ENCODE data around the gene KIAA0513.

The KIAA0513 gene

DNA sequence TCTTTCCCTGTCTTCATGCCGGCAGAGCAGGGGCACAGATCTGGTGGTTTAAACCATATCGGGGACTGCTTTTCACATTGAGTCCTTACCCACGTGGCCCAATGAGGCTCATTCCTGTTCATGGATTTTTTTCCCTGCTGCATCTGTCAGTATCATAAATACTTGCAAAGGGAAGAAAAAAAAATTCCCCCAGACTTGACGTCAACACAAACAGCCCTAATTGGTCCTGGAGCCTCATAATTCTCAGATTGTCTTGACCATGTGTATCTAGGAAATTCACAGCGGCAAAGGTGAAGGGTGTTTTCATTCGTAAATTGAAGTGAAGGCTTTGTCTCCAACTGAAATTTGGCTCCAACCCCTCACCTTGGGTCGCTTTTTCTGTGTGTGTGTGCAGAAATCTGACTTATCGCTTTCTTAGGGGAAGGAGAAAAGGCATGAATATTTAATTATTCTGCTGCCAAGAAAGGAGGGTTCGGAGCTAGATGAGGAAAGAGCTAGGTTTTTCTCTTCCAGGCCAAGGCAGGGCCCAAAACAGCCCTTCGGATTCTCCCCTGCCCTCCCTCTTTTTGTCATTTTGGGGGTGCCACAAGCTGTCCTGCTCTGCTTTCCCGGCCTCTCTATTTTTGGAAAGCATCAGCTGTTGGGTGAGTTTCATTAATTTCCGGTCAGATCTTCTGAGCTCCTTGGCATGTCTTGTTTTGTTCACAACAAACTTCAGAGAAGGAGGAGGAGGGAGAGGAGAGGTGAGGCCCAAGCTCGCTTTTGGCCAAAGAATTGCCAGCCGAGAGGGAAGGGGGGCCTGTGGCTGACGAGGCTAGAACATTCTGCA lies 102.5 kb downstream of the KIAA0513 start:
- in situ Hi-C loops (cut with MboI; ENCODE audit: low sequenced_read_pairs) = no loop called here

DNA sequence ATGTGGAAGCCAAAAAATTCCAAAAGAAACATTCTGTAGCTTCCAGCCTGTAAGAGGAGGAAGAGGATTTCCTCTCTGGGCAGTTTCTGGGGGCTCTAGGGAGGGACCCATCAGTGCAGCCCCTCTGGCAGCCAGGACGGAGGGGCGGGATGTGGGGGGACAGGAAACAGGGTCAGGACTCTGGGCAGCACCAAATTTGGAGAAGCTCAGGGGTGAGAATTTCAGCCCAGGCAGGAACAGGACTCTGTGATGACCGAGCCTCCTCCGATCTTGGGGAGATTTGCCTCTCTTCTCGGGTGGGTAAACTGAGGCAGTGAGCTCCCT lies 103.1 kb downstream of the KIAA0513 start:
- in situ Hi-C loops (cut with MboI; ENCODE audit: low sequenced_read_pairs) = no loop called here

DNA sequence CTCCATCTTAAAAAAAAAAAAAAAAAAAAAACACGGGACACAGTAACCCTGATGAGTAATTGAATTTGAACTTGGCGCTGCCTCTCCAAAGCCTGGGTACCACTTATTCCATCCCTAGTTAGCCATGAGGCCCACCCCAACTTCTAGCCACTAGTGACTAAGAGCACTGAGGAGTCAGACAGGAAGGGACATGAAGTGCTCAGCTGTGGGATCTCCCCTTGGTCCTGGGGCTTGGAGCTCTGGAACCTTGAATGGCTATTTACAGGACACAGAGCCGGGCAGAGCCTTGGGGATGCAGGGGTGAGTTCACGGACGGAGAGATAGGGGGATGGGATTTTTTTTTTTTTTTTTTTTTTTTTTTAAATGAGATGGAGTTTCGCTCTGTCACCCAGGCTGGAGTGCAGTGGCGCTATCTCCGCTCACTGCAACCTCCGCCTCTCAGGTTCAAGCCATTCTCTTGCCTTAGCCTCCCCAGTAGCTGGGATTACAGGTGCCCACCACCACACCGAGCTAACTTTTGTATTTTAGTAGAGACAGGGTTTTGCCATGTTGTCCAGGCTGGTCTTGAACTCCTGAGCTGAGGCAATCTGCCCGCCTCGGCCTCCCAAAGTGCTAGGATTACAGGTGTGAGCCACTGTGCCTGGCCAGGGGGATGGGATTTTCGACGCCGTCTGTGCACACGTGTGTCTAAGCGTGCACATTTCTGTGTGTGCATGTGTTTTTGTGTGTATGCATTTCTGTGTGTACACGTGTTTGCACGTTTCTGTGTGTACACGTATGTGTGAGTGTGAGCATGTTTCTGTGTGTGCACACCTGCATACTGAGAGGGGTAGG lies 105.1 kb downstream of the KIAA0513 start:
- in situ Hi-C loops (cut with MboI; ENCODE audit: low sequenced_read_pairs) = no loop called here

DNA sequence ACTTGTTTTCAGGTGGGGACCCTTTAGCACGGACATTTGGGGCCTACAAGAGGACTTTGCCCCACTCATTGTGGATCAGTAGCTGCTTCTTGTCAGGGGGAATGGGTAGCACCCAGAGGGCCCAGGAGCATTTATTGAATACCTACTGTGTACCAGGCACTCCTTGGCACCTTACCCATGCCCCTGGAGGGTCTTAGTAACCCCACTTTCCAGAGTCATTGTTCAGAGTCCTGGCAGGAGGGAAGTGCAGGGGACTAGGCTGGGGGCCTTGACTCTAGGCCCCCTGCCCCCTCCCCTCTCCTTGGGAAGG lies 105.7 kb downstream of the KIAA0513 start:
- in situ Hi-C loops (cut with MboI; ENCODE audit: low sequenced_read_pairs) = no loop called here

DNA sequence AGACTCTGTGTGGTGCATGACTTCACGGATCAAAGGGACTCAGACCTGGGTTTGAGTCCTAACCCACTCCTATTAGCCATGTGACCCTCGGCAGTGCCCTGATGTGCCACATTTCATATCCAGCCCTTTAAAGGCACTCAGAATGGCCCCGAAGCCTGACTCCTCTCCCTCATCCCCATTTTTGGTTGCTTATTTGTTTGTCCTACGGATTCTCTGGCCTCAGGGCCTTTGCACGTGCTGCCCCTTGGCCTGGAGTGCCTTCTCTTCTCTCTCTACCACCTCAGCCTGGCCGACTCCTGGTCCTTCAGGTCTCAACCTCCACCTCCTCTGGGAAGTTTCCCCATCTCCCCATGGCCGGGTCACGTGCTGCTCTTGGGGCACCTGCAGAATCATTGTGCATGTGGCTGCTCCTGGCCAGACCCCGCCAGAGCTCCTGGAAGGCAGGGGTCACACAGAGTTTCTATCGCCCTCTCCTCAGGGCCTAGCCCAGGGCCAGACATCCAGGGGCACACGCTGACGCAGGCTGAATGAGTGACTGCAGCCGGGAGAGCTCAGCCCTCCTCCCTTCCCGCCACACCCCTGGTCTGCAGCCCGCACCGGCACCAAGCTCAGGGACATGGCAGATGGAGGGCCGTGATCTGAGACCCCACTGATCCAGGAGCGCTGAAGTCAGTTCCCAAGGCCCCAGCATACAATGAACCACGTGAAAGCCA lies 106.6 kb downstream of the KIAA0513 start:
- in situ Hi-C loops (cut with MboI; ENCODE audit: low sequenced_read_pairs) = no loop called here

DNA sequence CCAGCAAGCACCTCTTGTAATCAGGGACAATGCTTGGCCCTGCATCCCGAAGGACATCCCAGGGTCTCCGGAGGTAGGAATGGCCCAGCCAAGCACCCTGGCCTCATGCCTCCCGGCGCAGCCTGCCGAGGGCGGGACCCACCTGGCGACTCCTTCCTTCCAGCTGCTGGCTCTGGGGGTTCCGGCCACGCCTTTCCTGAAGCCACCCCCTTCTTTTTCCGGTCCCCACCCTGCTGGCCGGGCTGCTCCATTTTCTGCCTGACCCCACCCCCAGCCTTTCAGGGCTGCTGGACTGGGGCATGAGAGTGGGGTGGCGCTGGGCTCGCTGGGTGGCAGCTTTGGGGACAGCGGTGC lies 107.2 kb downstream of the KIAA0513 start:
- in situ Hi-C loops (cut with MboI; ENCODE audit: low sequenced_read_pairs) = no loop called here

DNA sequence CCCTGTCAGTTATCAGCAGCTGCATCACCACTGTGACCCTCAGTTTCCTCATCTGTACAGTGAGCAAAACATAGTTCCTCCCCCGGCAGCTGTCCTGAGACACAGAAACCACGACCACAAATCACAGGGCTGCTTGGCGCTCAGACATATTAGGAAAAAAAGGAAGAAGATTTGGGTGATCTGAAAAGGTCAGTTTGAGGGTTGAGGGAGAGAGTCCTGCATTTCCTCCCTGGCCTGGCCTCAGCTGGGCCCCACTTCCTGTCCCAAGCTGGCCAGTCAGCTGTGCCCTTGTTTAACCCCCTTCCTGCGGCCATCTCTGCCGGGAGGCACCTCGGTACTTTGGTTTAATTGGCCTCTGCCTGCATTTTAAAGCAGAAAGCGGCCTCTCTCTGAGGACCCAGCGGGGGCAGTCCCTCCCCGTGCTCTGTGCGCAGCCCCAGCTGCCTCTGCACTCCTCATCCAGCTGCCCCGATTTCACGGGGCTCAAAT lies 108.7 kb downstream of the KIAA0513 start:
- in situ Hi-C loops (cut with MboI; ENCODE audit: low sequenced_read_pairs) = no loop called here

DNA sequence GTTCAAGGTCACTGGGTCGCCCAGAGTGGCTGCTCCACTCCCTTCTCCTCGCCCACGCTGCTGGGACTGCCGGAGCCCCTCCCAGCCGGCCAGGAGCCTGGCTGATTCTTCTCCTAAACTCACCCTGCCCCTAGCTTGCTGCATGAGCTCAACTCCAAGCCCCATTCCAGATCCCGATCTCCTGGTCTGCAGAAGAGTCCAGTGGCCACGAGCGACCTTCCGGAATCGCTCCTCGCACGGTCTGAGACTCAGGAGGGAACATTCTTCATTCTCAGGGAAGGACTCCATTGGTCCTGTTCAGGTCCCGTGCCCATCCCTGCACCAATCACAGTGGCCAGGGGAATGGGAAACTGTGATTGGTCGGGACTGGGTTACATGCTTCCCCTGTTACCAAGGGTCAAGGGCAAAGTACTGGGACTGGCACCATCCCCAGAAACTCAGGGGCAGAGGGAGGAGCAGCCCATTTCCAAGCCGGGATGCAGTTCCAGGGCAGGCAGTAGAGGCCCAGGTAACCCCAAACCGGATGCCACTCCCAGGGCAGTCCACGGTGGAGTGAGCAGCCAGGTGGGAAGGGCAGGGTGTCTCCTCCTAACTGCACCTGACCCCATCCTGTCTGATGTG lies 109.2 kb downstream of the KIAA0513 start:
- in situ Hi-C loops (cut with MboI; ENCODE audit: low sequenced_read_pairs) = no loop called here

DNA sequence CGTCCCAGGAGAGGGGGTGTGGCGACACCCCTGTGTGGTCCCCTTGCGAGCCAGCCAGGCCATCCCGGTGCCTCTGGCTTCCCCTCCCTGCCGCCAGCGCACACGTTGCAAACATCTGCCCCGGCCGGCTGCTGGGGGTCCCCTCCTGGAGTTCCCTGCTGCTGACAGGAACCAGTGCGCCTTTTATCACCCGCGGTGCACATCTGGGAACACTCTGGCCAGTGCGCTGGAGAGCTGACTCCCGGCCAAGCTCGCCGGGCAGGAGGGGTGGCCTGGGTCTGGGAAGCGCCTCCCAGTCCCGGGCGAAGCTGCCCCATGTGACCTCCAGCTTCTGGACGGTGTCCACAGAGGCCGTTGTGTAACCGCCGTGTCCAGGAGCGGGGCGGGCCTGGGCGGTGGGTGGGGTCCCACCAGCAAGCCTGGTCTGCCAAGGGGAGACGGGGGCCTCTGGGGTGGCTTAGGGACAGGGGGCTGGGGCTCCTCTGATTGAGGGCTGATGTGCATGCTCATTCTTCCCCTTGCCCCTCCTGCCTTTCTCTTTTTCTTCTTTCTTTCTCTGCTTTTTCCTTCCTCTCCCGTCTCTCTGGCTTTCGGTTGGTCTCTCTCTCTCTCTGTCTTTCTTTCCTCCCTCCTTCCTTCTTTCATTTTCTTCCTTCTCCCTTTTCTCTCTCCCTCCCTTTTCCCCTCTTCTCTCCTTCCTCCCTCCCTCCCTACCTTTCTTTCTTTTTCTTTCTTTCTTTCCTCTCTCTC lies 109.9 kb downstream of the KIAA0513 start:
- in situ Hi-C loops (cut with MboI; ENCODE audit: low sequenced_read_pairs) = no loop called here

DNA sequence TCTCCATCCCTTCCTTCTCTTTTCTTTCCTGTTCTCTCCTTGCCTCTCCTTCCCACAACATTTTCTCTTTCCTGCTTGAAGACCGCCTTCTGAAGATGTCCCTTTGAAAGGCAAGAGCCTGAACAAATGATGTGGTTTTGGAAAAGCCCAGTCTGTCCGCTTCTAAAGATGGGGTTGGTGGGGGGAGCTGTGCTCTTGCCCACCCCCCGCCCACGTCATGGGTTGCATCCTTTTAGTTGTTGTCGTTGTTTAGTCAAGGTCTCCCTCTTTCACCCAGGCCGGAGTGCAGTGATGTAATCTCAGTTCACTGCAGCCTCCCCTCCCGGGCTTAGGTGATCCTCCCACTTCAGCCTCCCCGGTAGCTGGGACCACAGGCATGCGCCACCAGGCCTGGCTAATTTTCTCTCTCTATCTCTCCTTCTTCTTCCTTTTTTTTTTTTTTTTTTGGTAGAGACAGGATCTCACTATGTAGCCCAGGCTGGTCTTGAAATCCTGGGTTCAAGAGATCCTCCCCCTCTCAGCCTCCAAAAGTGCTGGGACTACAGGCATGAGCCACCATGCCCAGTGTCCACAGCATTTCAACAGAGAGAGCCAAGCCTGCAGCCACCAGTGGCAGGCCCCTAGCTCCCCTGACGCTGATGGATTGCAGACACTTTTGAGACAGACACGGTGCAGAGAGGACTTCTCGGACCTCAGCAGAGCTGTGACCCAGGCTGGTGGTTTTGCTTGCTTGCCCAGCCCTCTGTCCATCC lies 110.7 kb downstream of the KIAA0513 start:
- in situ Hi-C loops (cut with MboI; ENCODE audit: low sequenced_read_pairs) = no loop called here

DNA sequence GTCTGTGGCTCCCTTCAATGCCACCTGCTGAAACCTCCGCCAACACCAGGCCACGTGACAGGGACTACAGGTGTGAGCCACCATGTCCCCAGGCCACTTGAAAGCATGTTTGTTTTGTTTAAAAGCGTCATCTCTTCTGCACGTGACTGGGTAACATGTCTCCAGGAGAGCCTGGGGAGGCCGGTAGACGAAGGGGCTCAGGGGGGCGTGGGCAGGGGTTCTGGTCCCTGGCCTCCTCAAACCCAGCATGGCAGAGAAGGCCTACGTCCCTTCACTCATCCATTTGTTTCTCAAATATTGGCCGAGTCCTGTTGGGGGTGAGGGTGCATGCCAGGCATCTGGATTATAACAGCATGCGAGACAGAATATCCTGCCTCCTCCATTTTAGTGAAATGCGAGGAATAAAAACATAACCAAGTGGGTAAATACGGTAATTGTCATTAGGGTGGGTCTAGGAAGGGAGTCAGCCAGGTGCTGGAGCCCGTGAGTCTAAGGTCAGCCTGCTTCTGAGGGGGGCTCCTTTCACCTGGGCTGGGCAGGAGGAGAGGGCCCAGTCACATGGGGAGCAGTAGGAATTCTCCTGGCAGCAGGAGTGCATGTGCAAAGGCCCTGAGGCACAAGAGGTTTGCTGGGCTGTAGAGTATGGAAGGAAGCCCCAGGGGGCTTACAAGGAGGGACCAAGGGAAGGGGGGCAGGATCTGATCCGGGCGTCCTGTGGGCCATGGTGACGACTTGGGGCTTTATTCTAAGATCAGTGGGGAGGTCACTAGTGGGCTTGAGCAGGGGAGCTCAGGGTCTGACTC lies 111.4 kb downstream of the KIAA0513 start:
- in situ Hi-C loops (cut with MboI; ENCODE audit: low sequenced_read_pairs) = no loop called here

DNA sequence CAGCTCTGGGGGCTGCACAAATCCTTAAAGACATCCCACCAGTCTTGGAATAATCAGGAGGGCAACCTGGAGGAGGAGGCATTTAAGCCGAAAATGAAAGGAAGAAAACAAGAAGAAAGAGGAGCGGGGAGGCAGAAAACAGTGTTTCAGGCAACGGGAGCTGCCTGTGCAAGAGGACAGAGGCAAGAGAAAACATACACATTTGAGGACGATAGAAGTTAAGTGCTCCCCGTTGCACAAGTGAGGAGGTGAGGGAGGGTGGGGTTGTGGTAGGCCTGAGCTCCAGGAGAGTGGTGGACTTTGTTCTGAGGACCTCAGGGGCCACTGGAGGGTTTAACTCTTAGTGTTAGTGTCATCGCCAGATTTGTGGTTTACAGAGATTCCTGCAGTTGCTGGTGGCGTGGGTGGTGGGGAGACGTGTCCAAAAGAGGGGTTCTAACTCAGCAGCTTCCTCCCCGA lies 112.3 kb downstream of the KIAA0513 start:
- in situ Hi-C loops (cut with MboI; ENCODE audit: low sequenced_read_pairs) = no loop called here

DNA sequence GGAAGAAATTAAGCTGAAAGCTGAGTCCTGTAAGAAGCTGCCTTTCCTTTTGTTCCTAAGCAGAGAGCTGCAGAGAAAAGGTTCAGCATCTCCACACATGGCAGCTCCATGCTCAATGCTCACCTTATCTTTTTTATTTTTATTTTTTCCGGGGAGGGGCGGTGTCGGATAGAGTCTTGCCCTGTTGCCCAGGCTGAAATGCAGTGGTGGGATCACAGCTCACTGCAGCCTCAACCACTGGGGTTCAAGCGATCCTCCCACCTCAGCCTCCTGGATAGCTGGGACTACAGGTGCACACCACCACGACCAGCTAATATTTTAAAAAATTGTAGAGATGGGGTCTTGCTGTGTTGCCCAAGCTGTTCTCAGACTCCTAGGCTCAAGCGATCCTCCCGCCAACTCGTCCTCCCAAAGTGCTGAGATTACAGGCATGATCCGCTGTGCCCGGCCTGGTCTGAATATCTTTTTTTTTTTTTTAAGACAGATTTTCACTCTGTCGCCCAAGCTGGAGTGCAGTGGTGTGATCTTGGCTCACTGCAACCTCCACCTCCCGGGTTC lies 112.9 kb downstream of the KIAA0513 start:
- in situ Hi-C loops (cut with MboI; ENCODE audit: low sequenced_read_pairs) = no loop called here

DNA sequence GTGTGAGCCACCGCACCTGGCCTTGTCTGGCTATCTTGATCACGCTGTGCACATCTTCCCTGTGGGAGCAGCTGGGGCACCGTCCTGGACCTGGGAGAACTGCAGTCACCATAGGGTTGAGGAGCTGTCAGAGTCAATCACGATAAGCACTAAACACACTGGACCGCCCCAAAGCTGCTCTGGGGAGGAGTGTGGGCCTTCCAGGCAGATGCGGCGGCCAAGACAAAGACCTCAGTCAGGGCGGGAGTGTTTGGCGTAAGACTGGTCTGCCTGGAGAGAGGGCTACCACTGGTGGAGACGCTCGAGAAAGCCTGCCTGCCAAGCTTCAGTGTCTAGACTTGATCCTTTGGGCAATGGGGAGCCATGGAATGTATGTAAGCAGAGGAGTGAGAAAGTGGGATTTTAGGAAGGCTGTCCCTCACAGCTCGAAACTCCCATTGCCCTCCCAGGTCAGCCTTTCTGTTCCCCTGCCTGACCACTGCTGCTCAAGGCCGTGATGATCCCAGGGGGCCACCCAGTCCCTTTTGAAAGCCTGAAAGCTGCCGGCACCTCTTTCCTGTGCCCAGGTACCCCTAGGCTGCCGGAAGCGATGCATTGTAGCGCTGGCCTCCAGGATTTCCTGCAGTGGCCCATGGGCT lies 114.0 kb downstream of the KIAA0513 start:
- in situ Hi-C loops (cut with MboI; ENCODE audit: low sequenced_read_pairs) = no loop called here

DNA sequence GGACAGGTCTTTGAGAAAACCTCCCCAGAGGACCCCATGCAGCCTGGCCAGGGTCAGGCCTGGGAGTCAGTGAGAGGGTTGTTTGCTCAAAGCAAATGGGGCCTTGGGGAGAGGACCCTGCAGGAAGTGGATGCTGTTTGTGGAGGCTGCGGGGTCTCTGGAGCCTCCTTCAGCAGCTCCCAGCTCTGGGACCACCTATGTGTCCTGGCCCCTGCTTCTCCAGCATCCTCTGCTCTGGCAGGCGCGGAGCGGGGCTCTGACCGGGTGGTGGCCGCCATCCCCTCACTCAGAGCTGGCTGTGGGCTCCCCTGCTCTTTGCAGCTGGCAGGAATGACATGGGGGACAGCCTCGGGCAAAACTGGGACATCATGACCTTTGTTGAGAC lies 114.5 kb downstream of the KIAA0513 start:
- in situ Hi-C loops (cut with MboI; ENCODE audit: low sequenced_read_pairs) = no loop called here

DNA sequence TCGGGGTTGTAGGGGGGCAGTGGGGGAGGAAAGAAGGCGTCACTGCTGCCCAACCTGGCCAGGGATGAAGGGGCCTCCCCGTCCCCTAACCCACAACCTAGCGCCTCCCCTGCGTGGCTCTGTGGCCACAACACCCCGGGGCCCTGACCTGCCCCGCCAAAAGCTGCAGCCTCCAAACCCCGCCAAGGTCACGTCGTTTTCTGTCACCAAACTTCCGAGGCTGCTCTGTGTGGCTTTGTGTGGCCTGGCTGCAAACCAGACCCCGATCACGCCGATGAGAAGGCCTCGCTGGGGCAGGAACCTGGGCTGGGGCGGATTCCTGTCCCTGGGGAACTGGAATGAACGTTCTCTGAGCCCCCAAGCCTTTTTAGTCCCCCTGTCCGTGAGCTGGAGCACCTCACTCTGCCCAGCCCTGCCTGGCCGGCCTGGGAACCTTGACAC lies 115.2 kb downstream of the KIAA0513 start:
- in situ Hi-C loops (cut with MboI; ENCODE audit: low sequenced_read_pairs) = no loop called here

Data from HL-60/S4 treated with retinoic acid at 250 ng/mL for 4 days and 3 days (cell line).